Measurements from ENCODE around the gene NUMA1. TPM values are rescaled to one million over a fixed set of nuclear protein-coding genes. Genes with fewer than 3 reads are reported as not detected.

NUMA1 gene
- total RNA-seq, 2 experiments from 2014 or later = 148 to 159 TPM

GRCh38 chr11:72037554-72038311 lies 42.6 kb downstream of the NUMA1 start:
- peaks cover 30% of the 10 kb centered on the region for H4K20me1 ChIP-seq (ENCODE audit: insufficient read depth, low read length)
- H2AFZ ChIP-seq (ENCODE audit: low read length) = no peak overlapping the region
- H3K4me3 ChIP-seq (ENCODE audit: low read depth, low read length, poor library complexity, severe bottlenecking) = peak overlapping the region; percentile 66
- peak; percentile 89 for DNase-seq (ENCODE audit: low spot score)
- peaks cover 83% of the 10 kb centered on the region for H3K4me1 ChIP-seq (ENCODE audit: insufficient read depth, low read length, poor library complexity, severe bottlenecking)
- POLR2A ChIA-PET = interaction anchor here (0.6 to 1.5 kb wide), 8 partner anchors 9 to 1075 kb away, joined by 3 to 7 read pairs (median 6); no protein-coding TSS in a partner anchor
- TF ChIP-seq, protein P1, sequence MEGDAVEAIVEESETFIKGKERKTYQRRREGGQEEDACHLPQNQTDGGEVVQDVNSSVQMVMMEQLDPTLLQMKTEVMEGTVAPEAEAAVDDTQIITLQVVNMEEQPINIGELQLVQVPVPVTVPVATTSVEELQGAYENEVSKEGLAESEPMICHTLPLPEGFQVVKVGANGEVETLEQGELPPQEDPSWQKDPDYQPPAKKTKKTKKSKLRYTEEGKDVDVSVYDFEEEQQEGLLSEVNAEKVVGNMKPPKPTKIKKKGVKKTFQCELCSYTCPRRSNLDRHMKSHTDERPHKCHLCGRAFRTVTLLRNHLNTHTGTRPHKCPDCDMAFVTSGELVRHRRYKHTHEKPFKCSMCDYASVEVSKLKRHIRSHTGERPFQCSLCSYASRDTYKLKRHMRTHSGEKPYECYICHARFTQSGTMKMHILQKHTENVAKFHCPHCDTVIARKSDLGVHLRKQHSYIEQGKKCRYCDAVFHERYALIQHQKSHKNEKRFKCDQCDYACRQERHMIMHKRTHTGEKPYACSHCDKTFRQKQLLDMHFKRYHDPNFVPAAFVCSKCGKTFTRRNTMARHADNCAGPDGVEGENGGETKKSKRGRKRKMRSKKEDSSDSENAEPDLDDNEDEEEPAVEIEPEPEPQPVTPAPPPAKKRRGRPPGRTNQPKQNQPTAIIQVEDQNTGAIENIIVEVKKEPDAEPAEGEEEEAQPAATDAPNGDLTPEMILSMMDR (conservative IDR thresholded peaks at IDR 0.05; ENCODE audit: low read length) = no peak
- no peak for TF ChIP-seq EZH2phosphoT487 (IDR thresholded peaks at IDR 0.05; ENCODE audit: borderline replicate concordance, low read depth, low read length)
- BruUV-seq (replicated peaks) = no TSS peak
- H3K79me2 ChIP-seq (ENCODE audit: insufficient read depth, low read depth, low read length) = peaks cover 52% of the 10 kb centered on the region; the same call in 1 of the 2 replicates
- peaks cover 36% of the 10 kb centered on the region for H3K36me3 ChIP-seq (ENCODE audit: insufficient read depth, low read length)
- H3K27ac ChIP-seq (ENCODE audit: low read depth, low read length, poor library complexity, severe bottlenecking) = peak overlapping the region; percentile 84
- no peaks in the 10 kb centered on the region for H3K9me3 ChIP-seq (ENCODE audit: low read length)
- CTCF ChIA-PET (ENCODE audit: unreplicated experiment) = interaction anchor here (0.9 kb wide), 1 partner anchor 12 kb away, joined by 4 read pairs; no protein-coding TSS in a partner anchor
- no peaks in the 10 kb centered on the region for H3K9me2 ChIP-seq (ENCODE audit: insufficient read depth, low read length)
- intact Hi-C loops (cut with micrococcal nuclease; ENCODE audit: unreplicated experiment) = loop anchor here (1.0 kb wide), 1 partner anchor 43 kb away; the partner anchor contains the start of genes LRRC51 and NUMA1
- peak overlapping the region; percentile 90 for H3K4me2 ChIP-seq (ENCODE audit: low read length)

DNA sequence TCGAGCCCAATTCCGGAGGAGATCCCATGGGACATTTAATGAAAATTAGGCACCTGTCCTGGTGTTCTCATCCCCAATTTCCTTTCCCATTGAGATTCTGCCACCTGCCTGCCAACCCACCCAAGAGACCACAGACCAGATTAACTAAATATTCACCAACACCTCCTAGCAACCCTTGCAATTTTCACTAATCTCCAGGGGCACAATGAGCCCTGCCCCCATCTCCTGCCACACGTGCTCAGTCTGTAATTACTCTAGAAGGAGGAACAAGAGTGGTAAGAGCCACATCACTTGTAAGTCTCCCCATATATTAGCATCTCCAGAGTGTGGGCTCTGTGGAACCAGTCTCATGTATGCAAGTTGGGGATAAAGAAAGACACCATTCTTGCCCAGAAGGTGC lies 43.7 kb downstream of the NUMA1 start:
- Histone ChIP-seq H3K4me2 (ENCODE audit: low read length) (peak overlapping the region; percentile 16), H3K27ac (ENCODE audit: low read depth, low read length, poor library complexity, severe bottlenecking) (no peak overlapping the region), H3K4me3 (ENCODE audit: low read depth, low read length, poor library complexity, severe bottlenecking) (no peak overlapping the region), H2AFZ (ENCODE audit: low read length) (no peak overlapping the region), H3K79me2 (ENCODE audit: insufficient read depth, low read depth, low read length) (peaks cover 46% of the 10 kb centered on the region; the same call in 1 of the 2 replicates), H3K9me2 (ENCODE audit: insufficient read depth, low read length) (no peaks in the 10 kb centered on the region), H3K4me1 (ENCODE audit: insufficient read depth, low read length, poor library complexity, severe bottlenecking) (peaks cover 72% of the 10 kb centered on the region), H4K20me1 (ENCODE audit: insufficient read depth, low read length) (peaks cover 26% of the 10 kb centered on the region), H3K36me3 (ENCODE audit: insufficient read depth, low read length) (peaks cover 36% of the 10 kb centered on the region), H3K9me3 (ENCODE audit: low read length) (no peaks in the 10 kb centered on the region)
- CTCF ChIA-PET (ENCODE audit: unreplicated experiment) = no interaction called here
- TF ChIP-seq, protein P1 (conservative IDR thresholded peaks at IDR 0.05; ENCODE audit: low read length) = no peak
- TF ChIP-seq EZH2phosphoT487 (IDR thresholded peaks at IDR 0.05; ENCODE audit: borderline replicate concordance, low read depth, low read length) = no peak
- POLR2A ChIA-PET = no interaction called here
- no TSS peak for BruUV-seq (replicated peaks)
- intact Hi-C loops (cut with micrococcal nuclease; ENCODE audit: unreplicated experiment) = no loop called here
- no peak for DNase-seq (ENCODE audit: low spot score)

Data from OCI-LY7 (cell line).